HG03575 (cell line): ENCODE results near the gene PLEKHO2.

Experiments
- ATAC-seq: cut with Tn5 transposase; IDR thresholded peaks from one replicate; pipeline ENCODE4 v1.9.1; 2021; ENCODE audit not compliant: unreplicated experiment, insufficient number of reproducible peaks, low FRiP score; ENCODE audit errors: extremely low read depth

PLEKHO2 gene

GRCh38 chr15:64851503-64851840, 9.8 kb downstream of the PLEKHO2 start:
- ATAC-seq, result no peak

DNA sequence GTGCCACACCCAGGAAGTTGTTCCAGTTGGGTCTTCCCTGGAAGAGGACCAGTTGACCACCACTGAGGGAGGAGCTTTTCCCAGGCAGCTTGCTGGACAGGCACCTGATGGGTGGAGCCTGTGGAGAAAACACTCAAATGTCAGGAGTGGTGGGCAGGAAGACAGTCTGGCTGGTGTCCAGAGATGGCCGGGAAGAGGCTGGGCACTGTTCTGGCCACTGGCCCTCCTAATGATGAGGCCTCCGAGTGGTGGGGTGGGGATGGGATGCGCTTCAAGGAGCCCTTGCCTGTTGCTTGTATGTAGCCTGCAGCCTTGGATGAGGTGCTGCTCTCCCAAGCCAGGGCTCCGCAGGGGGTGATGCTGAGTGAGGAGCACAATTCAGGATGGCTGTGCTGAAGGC, 12.3 kb downstream of the PLEKHO2 start:
- no peak for ATAC-seq

DNA sequence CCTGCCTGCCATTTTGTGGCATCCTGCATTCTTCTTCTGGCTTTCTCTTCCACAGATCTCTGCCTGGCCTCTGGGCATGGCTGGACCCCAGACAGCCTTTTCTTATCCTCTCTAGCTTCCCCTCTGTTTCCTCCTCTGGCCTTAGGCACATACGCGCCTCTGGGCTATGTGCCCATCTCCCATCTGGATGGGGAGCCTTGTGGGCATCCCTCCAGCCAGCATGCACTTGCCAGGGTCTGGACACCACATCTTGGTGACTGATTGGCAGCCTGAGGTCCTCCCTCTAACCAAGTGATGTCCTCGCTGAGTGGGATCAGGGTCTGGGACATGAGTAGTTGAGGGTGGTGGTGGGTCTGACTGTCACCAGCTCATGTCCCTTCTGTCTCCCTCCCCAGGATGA, 12.8 kb downstream of the PLEKHO2 start:
- ATAC-seq, result no peak

- ATAC-seq, result no peak
Measured at GRCh38 chr15:64855205-64855975, 13.7 kb downstream of the PLEKHO2 start.

- no peak for ATAC-seq
Measured at GRCh38 chr15:64856429-64857145, 14.9 kb downstream of the PLEKHO2 start.

DNA sequence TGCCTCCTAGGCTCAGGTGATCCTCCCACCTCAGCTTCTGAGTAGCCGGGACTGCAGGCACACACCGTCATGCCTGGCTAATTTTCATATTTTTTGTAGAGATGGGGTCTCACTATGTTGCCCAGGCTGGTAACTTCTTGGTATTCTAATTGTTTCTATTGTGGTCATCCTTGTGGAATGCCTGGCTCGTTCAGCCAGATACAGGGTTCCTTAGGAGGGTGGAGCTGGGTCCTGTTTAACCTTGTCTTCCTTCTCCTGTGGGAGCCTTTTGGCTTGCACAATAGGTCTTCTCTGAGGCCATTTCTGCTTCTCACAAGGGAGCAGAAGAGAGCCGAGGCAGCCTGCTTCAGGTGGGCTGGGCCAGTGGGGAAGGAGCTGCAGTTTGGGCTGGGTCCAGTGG, 15.7 kb downstream of the PLEKHO2 start:
- ATAC-seq, result no peak

DNA sequence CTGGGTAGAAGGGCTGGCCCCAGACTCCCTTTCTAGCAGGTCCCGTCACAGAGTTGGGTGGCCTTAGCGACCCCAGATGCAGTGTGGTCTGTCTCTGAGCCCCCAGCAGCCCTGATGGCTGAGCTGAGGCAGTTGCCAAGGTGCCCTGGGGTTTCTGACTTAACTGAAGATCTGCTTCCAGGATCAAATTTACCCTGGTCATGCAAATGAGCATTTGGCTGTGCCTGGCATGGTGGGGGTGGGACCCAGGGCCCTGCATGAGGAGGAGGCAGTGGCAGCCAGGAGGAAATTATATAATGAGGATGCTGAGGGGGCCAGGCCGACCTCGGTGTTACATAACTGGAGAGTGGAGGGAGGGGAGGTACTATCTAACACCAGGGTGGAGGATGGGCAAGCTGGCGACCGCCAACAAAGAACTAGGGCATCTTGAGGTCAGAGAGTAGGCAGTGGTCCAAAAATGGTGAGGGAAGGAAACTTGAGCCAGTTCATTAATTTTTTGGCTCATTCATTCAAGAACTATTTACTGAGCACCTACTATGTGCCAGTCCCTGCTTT, 16.4 kb downstream of the PLEKHO2 start:
- ATAC-seq, result no peak

DNA sequence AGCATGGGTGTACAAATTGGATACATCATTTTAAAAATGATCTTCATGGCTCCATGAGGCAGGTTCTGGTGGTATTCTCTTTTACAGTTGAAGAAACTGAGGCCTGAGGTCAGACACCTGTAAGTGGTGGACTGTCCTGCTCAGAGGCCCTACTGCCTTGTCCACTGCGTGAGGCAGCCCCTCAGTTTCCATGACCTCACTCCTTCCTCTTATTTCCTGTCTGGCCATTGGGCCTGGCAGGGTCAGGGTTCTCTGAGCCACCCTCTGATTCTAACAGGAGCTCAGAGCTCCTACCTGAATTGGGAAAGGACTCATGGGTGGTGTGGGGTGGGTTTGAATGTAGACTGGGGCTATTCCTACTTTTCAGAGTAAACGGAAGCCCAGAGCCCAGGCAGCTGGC, 17.5 kb downstream of the PLEKHO2 start:
- no peak for ATAC-seq

GRCh38 chr15:64861331-64861730, 19.6 kb downstream of the PLEKHO2 start:
- ATAC-seq, result no peak

DNA sequence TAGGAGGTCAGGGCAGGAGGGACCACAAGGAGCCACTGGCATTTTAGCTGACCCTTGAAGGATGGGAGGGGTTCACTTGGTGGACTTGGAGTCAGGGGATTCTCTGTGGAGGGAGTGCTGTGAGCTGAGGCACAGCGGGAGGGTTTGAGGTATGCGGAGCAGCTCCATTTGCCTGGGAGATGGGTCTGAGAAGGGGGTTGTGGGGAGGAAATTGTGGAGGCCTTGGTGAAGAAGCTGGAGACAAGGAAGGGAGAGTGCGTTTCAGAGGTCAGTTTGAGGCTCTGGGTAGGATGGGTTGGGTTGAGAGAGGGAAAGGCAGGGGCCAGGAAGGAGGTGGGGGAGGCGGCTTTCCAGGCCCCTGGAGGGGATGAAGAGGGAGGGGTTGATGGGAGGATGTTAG, 20.2 kb downstream of the PLEKHO2 start:
- no peak for ATAC-seq

DNA sequence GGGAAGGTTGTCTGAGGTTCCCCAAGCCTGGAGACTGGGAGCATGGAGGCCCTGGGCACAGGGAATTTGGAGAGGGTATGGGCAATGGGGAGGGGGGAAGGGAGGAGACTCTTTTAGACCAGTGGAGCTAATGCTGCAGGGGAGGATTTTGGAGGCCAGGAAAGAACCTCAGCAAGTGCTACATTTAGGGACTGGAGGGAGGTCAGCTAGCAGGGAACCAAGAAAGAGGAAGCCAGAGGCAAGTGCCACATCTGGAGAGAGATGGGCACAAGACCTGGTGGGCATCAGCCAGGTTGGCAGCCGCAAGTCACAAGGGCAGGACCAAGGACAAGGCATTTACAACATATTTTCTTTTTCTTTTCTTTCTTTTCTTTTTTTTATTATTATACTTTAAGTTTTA, 20.7 kb downstream of the PLEKHO2 start:
- no peak for ATAC-seq

DNA sequence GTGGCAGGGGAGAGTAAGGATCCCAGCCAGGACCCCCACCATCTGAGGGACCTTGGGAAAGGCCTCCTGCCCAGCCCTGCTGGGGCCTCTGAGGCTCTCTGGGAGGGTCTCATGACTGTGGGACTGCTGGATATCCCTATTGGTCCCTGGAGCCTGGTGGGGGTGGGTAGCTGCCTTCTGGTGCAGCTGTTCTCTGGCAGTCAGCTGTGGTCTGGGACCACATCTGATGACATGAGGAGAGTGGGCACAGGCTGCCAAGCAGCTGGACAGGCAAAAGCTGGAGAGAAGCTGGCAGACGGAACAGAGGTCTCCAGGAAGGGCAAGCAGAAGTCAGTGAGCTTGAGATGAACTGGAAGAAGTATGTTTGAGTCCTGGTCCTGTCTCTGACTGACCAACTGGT, 22.4 kb downstream of the PLEKHO2 start:
- no peak for ATAC-seq

DNA sequence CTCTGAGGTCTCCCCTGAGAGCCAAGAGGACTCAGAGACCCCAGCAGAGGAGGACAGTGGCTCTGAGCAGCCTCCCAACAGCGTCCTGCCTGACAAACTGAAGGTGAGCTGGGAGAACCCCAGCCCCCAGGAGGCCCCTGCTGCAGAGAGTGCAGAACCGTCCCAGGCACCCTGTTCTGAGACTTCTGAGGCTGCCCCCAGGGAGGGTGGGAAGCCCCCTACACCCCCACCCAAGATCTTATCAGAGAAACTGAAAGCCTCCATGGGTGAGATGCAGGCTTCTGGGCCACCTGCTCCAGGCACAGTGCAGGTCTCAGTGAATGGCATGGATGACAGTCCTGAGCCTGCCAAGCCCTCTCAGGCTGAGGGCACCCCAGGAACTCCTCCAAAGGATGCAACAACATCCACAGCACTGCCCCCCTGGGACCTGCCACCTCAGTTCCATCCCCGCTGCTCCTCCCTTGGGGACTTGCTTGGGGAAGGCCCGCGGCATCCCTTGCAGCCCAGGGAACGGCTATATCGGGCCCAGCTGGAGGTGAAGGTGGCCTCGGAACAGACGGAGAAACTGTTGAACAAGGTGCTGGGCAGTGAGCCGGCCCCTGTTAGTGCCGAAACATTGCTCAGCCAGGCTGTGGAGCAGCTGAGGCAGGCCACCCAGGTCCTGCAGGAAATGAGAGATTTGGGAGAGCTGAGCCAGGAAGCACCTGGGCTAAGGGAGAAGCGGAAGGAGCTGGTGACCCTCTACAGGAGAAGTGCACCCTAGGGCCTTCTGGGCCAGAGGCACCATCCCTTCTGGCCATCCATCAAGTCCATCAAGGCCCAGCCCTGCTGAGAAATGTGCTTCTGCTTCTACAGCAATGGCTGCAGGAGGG, 23.6 kb downstream of the PLEKHO2 start:
- no peak for ATAC-seq

DNA sequence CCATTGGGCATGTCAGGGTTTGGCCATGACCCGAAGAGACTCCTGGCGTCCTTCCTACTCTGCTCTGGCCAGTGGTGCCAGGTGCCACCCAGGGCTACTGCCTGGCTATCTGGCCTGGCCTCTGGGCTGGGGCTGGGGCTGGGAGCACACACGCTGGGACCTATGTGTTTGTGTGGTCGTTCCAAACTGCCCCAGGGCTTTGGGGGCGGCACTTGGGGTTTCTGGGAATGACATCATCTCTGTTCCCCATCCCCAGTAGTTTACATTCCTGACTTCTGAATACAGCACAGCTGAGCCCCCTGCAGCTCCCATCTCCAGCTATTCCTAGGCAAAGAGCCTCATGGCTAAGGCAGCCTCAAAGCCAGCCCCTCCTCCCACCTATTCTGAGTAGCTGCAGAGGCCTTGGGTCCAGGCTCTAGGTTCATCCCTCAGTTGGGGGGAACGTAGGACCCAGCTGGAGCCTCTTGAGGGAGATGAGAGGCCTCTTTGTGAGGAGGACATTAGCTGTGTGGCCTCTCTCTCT, 24.3 kb downstream of the PLEKHO2 start:
- ATAC-seq, result no peak

DNA sequence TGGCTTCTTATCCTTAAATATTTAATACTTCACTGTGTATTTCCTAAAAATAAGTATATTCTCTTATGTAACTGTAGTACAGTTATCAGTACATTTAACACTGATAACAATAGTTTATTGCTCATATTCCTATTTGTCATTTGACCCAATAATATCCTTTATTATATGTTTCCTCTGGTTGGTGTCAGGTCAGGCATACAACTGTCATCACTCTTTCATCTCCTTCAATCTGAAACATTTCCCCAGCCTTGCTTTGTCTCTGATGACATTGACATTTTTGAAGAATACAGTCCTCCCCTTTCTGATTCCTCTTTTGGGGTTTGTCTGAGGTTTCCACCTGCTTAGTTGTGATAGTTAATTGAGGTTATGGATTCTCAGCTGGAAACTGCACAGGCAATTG, 27.8 kb downstream of the PLEKHO2 start:
- no peak for ATAC-seq

GRCh38 chr15:64870353-64870752, 28.6 kb downstream of the PLEKHO2 start:
- ATAC-seq, result no peak

- no peak for ATAC-seq
Measured at GRCh38 chr15:64875641-64876223, 34.0 kb downstream of the PLEKHO2 start.

- no peak for ATAC-seq
Measured at GRCh38 chr15:64877435-64877834, 35.7 kb downstream of the PLEKHO2 start.

- ATAC-seq, result no peak
Measured at GRCh38 chr15:64878705-64879104, 37.0 kb downstream of the PLEKHO2 start.
